Osteocyte (in vitro differentiated cells): ENCODE results near the gene GDPD5. TPM values are rescaled to one million over a fixed set of nuclear protein-coding genes. Genes with fewer than 3 reads are reported as not detected.

Source experiments
- DNase-seq: peaks from one replicate; pipeline ENCODE4 v3.0.0; 2021; ENCODE audit warnings: mixed read lengths; ENCODE audit not compliant: unreplicated experiment; ENCODE audit errors: extremely low spot score
- H3K27ac Mint-ChIP-seq: one replicate; pipeline ENCODE4 v1.8.0; 2021; ENCODE audit warnings: mild to moderate bottlenecking, mixed read lengths; ENCODE audit not compliant: unreplicated experiment
- H3K27me3 Mint-ChIP-seq: one replicate; pipeline ENCODE4 v1.8.0; 2021; ENCODE audit warnings: mixed read lengths; ENCODE audit not compliant: unreplicated experiment
- H3K36me3 Mint-ChIP-seq: one replicate; pipeline ENCODE4 v1.8.0; 2021; ENCODE audit warnings: mixed read lengths; ENCODE audit not compliant: unreplicated experiment
- H3K4me1 Mint-ChIP-seq: one replicate; pipeline ENCODE4 v1.8.0; 2021; ENCODE audit warnings: mixed read lengths; ENCODE audit not compliant: unreplicated experiment
- H3K4me3 Mint-ChIP-seq: one replicate; pipeline ENCODE4 v1.8.0; 2021; ENCODE audit warnings: mild to moderate bottlenecking, moderate library complexity, mixed read lengths; ENCODE audit not compliant: unreplicated experiment
- H3K9me3 Mint-ChIP-seq: one replicate; pipeline ENCODE4 v1.8.0; 2021; ENCODE audit warnings: mixed read lengths; ENCODE audit not compliant: unreplicated experiment
- total RNA-seq: library from RNA; stranded (reverse); gene quantifications from 2 replicates; pipeline ENCODE4 v1.2.1, GENCODE V29; 2021
- TF ChIP-seq, protein P1 (sequence below): fragments of 200-600 bp; sonication (generic); IDR thresholded peaks from 2 replicates; pipeline ENCODE4 v1.5.0; 2021; ENCODE audit warnings: antibody characterized with exemption, mild to moderate bottlenecking, moderate library complexity

GDPD5 gene
- total RNA-seq, 1 donor from 2014 or later, result 3.1 TPM

DNA sequence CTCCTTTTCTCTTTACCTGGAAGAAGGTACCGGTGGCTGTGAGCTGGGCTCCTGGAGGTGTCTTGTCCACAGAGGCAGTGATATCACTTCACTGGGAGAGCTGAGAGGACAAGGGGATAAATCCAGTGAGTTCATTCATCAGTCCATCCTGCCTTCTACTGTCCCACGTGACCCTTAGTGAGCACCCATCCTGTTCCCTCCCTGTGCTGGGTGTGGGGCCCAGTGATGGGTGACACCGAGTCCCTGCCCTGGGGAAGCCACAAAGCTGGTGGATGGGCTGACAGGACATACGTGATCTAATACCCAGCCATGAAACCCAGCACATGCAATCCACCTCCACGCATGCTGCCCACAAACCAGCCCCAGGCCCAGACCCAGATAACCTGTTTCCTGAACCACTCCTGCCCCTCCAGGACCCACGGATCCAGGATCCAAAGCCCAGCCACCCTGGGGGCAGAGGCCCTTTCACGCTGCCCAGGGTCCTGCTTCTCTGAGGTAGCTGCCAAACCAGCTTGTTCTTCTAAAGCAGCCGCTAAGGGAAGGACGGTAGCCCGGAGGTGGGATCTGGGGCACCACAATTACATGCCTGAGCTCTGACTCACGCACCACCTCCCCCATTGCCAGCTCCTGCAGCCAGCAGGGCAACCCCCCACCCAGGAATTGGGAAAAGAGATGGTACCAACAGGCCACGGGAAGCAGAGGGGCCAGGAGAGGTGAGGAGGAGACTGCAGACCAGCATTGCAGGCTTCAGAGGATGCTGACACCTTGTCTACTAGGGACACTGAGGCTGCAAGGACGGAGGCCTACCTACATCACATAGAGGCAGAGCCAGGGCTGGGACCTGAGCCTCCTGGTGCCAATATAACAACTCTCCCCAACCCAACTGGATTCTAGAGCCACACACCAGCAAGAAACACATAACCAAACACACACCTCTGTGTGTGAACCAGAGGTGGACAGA is 35.2 kb downstream of the GDPD5 start:
- Mint-ChIP-seq H3K4me3 (no peak overlapping the region), H3K27me3 (no peaks in the 10 kb centered on the region), H3K9me3 (no peaks in the 10 kb centered on the region), H3K4me1 (peaks cover 9% of the 10 kb centered on the region), H3K36me3 (no peaks in the 10 kb centered on the region), H3K27ac (no peak overlapping the region)
- DNase-seq, result no peak
- TF ChIP-seq, protein P1, sequence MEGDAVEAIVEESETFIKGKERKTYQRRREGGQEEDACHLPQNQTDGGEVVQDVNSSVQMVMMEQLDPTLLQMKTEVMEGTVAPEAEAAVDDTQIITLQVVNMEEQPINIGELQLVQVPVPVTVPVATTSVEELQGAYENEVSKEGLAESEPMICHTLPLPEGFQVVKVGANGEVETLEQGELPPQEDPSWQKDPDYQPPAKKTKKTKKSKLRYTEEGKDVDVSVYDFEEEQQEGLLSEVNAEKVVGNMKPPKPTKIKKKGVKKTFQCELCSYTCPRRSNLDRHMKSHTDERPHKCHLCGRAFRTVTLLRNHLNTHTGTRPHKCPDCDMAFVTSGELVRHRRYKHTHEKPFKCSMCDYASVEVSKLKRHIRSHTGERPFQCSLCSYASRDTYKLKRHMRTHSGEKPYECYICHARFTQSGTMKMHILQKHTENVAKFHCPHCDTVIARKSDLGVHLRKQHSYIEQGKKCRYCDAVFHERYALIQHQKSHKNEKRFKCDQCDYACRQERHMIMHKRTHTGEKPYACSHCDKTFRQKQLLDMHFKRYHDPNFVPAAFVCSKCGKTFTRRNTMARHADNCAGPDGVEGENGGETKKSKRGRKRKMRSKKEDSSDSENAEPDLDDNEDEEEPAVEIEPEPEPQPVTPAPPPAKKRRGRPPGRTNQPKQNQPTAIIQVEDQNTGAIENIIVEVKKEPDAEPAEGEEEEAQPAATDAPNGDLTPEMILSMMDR, result no peak

DNA sequence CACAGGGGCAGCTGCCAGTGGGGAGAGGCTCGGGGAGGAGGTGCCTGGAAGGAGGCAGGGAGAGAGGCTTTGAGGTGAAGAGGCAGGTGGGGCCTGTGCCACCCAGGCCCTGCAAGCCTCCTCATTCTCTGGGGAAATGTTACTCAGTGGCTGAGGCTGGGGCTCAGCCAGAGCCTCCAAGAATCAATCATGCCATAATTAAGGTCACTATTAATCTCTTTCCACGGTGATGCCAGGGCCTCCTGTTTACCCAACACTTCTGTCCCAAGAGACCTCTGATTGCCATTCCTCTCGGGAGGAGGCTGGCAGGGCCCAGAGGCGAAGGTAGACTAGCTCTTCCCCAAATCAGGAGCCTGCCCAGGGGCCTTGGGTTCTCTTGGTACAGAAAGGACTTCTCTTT is 38.4 kb downstream of the GDPD5 start:
- Mint-ChIP-seq H3K4me3 (no peak overlapping the region), H3K9me3 (no peaks in the 10 kb centered on the region), H3K27me3 (no peaks in the 10 kb centered on the region), H3K27ac (no peak overlapping the region), H3K4me1 (peaks cover 9% of the 10 kb centered on the region), H3K36me3 (no peaks in the 10 kb centered on the region)
- no peak for DNase-seq
- TF ChIP-seq, protein P1, result no peak

GRCh38 chr11:75485742-75486141 is 40.0 kb downstream of the GDPD5 start:
- no peak overlapping the region for H3K27ac Mint-ChIP-seq
- no peaks in the 10 kb centered on the region for H3K36me3 Mint-ChIP-seq
- DNase-seq, result no peak
- no peak overlapping the region for H3K4me3 Mint-ChIP-seq
- peaks cover 6% of the 10 kb centered on the region for H3K4me1 Mint-ChIP-seq
- H3K9me3 Mint-ChIP-seq, result no peaks in the 10 kb centered on the region
- no peaks in the 10 kb centered on the region for H3K27me3 Mint-ChIP-seq
- TF ChIP-seq, protein P1, result no peak

GRCh38 chr11:75482931-75483469 is 42.7 kb downstream of the GDPD5 start:
- H3K4me3 Mint-ChIP-seq, result no peak overlapping the region
- TF ChIP-seq, protein P1, result no peak
- no peaks in the 10 kb centered on the region for H3K9me3 Mint-ChIP-seq
- H3K27me3 Mint-ChIP-seq, result no peaks in the 10 kb centered on the region
- no peak for DNase-seq
- no peak overlapping the region for H3K27ac Mint-ChIP-seq
- H3K36me3 Mint-ChIP-seq, result no peaks in the 10 kb centered on the region
- H3K4me1 Mint-ChIP-seq, result no peaks in the 10 kb centered on the region

DNA sequence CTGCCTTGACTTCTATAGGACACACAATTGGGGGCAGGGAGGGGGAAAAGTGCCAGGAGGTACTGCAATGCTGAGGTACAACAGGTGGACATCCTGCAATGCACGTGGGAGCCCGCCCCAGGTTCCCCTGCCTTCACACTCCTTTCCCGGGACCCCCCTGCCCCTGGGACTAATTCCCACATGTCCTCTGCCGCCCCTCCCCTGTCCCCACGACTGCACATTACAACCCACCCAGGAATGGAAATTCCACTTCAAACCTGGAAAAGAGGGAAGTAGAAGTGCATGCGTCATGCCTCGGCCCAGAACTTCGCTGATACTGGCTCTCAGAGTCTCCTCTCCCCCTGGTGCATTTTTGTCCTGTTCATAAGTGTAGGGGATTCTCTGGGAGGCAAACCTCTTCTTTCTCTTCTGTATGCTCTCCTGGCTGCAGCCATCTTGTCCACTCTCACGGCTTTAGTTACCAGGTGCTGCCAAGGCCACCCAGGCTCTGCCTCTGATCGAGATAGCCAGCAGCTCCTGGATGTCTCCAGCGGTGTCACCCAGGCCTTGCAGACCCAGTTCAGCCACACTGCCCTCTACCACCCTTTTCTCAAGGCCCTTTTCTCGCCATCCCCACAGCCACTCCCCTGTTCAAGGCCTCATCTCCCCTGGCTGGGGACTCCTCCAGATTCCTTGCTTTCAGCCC is 43.7 kb downstream of the GDPD5 start:
- no peaks in the 10 kb centered on the region for H3K9me3 Mint-ChIP-seq
- TF ChIP-seq, protein P1, result no peak
- no peak overlapping the region for H3K4me3 Mint-ChIP-seq
- no peaks in the 10 kb centered on the region for H3K27me3 Mint-ChIP-seq
- no peaks in the 10 kb centered on the region for H3K36me3 Mint-ChIP-seq
- no peaks in the 10 kb centered on the region for H3K4me1 Mint-ChIP-seq
- no peak for DNase-seq
- H3K27ac Mint-ChIP-seq, result no peak overlapping the region
